Hepatocyte (in vitro differentiated cells): ENCODE data around the gene VASN. TPM values are rescaled to one million over a fixed set of nuclear protein-coding genes. Genes with fewer than 3 reads are reported as not detected.

ENCODE experiments used
- DNase-seq: peaks from one replicate; pipeline ENCODE4 v3.0.0-alpha.2; 2016; ENCODE audit warnings: low spot score
- H2AFZ ChIP-seq: fragments of 200-600 bp; sonication (generic); 2 replicates; pipeline ENCODE4 v1.6.0; 2016; ENCODE audit warnings: antibody characterized with exemption, mild to moderate bottlenecking
- H3K27ac ChIP-seq: fragments of 200-600 bp; sonication (generic); 2 replicates; pipeline ENCODE4 v1.5.1; 2016; ENCODE audit warnings: mild to moderate bottlenecking
- H3K27me3 ChIP-seq: fragments of 200-600 bp; sonication (generic); 2 replicates; pipeline ENCODE4 v1.6.1; 2016
- H3K36me3 ChIP-seq: fragments of 200-600 bp; sonication (generic); replicated peaks from 2 replicates; pipeline ENCODE4 v1.5.1; 2016; ENCODE audit warnings: low read depth; ENCODE audit not compliant: insufficient read depth
- H3K4me1 ChIP-seq: fragments of 200-600 bp; sonication (generic); 2 replicates; pipeline ENCODE4 v1.5.1; 2016; ENCODE audit warnings: mild to moderate bottlenecking, moderate library complexity; ENCODE audit not compliant: insufficient read depth
- H3K4me2 ChIP-seq: fragments of 200-600 bp; sonication (generic); 2 replicates; pipeline ENCODE4 v1.6.0; 2016
- H3K4me3 ChIP-seq: fragments of 200-600 bp; sonication (generic); 2 replicates; pipeline ENCODE4 v1.5.1; 2016; ENCODE audit warnings: mild to moderate bottlenecking
- H3K79me2 ChIP-seq: fragments of 200-600 bp; sonication (generic); 2 replicates; pipeline ENCODE4 v1.6.0; 2017; ENCODE audit warnings: mild to moderate bottlenecking
- H3K9me2 ChIP-seq: fragments of 200-600 bp; sonication (generic); replicated peaks from 2 replicates; pipeline ENCODE4 v1.6.0; 2017; ENCODE audit warnings: mild to moderate bottlenecking; ENCODE audit not compliant: insufficient read depth
- H3K9me3 ChIP-seq: fragments of 200-600 bp; sonication (generic); 2 replicates; pipeline ENCODE4 v1.5.1; 2016; ENCODE audit warnings: low read depth, mild to moderate bottlenecking
- H4K20me1 ChIP-seq: fragments of 200-600 bp; sonication (generic); 2 replicates; pipeline ENCODE4 v1.6.0; 2016; ENCODE audit warnings: mild to moderate bottlenecking; ENCODE audit not compliant: insufficient read depth, poor library complexity, severe bottlenecking
- EZH2 ChIP-seq: fragments of 200-600 bp; sonication (generic); IDR thresholded peaks from 2 replicates; pipeline ENCODE4 v1.6.1; 2016; ENCODE audit warnings: antibody characterized with exemption, mild to moderate bottlenecking, borderline replicate concordance
- EZH2phosphoT487 ChIP-seq: fragments of 200-600 bp; sonication (generic); IDR thresholded peaks from one replicate; pipeline ENCODE4 v1.6.1; 2018; ENCODE audit warnings: antibody characterized with exemption, mild to moderate bottlenecking, low read depth, moderate library complexity; ENCODE audit not compliant: unreplicated experiment, severe bottlenecking
- WGBS: methylation state at CpG from one replicate; pipeline ENCODE4 v1.1.6; 2016; ENCODE audit warnings: low lambda C conversion rate; ENCODE audit errors: missing lambda C conversion rate; 5-methylcytosine and 5-hydroxymethylcytosine counted together
- polyA plus RNA-seq: library from polyadenylated mRNA; unstranded; fragments of >200 nt; fragmentation: Nextera tagmentation; extraction: Ambion mirVana; gene quantifications from 2 replicates; pipeline ENCODE4 v1.2.1, GENCODE V29; 2016
- total RNA-seq: library from RNA; depleted of rRNA; stranded (reverse); fragments of >200 nt; gene quantifications from 2 replicates; pipeline ENCODE4 v1.2.3, GENCODE V29; 2014
- TF ChIP-seq, protein P1 (sequence below): fragments of 200-600 bp; sonication (generic); IDR thresholded peaks from 2 replicates; pipeline ENCODE4 v1.5.1; 2016; ENCODE audit warnings: antibody characterized with exemption, mild to moderate bottlenecking; ENCODE audit not compliant: poor library complexity

The VASN gene
- total and polyA plus RNA-seq, 2 experiments from 2014 or later: 12.1 to 64.2 TPM

DNA sequence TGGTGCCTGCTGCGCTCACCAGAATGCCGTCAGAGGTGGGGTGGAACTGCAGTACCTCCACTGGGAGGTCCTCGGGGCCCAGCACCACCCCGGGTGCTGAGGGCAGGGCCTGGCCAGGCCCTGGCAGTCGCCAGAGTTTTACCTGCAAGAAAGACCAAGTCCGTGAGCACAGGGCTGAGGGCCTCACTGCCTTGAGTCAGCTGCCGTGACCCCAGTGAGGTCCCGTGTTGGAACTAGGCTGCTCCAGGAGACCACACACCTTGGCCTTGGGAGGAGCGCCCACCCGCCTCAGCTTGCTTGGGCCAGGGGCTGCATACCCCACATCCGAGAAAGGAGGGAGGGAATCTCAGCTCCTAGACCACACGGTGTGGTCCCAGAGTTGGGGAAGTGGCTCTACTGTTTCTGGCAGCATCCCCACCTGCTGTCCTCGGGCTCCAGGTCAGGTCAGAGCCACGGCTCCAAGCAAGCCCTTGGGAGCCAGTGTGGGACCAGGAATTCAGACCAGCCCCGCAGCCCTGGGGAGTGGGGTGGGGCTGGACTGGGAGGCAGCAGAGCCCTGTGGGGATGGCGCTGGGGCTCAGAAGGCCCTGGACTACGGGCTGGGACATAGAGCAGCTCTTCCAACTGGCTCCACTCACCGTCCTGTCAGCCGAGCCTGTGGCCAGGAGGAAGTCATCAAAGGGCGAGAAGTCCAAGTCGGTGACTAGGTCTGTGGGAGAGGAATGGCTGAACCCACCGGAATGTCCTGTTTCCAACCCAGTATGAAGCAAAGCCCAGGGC lies 36.1 kb downstream of the VASN start:
- H3K27me3 ChIP-seq: no peaks in the 10 kb centered on the region
- no peak for TF ChIP-seq EZH2phosphoT487

DNA sequence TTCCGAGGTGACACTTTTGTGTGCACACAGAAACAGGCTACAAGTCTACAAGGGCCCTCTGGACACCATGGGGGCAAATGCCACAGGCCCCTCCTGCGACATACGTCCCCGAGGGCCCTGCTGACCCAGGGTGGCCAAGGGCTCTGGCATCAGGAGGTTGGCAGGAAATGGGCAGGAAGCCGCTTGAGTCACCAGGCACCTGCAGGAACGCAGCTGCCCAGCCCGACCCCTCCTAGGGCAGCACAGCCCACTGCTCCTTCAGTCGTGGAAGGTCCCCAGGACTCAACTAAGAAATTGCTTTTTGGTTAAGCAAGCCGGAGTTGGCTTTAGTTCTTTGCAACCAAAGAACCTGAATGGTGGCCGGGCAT lies 36.7 kb downstream of the VASN start:
- Histone ChIP-seq H3K4me2 (no peak overlapping the region), H3K4me3 (no peak overlapping the region), H4K20me1 (no peaks in the 10 kb centered on the region), H3K27me3 (no peaks in the 10 kb centered on the region), H3K79me2 (peaks cover 7% of the 10 kb centered on the region), H3K4me1 (no peaks in the 10 kb centered on the region), H3K27ac (no peak overlapping the region), H3K9me2 (no peaks in the 10 kb centered on the region), H2AFZ (no peak overlapping the region), H3K9me3 (no peaks in the 10 kb centered on the region), H3K36me3 (no peaks in the 10 kb centered on the region)
- no peak for DNase-seq
- TF ChIP-seq, protein P1, sequence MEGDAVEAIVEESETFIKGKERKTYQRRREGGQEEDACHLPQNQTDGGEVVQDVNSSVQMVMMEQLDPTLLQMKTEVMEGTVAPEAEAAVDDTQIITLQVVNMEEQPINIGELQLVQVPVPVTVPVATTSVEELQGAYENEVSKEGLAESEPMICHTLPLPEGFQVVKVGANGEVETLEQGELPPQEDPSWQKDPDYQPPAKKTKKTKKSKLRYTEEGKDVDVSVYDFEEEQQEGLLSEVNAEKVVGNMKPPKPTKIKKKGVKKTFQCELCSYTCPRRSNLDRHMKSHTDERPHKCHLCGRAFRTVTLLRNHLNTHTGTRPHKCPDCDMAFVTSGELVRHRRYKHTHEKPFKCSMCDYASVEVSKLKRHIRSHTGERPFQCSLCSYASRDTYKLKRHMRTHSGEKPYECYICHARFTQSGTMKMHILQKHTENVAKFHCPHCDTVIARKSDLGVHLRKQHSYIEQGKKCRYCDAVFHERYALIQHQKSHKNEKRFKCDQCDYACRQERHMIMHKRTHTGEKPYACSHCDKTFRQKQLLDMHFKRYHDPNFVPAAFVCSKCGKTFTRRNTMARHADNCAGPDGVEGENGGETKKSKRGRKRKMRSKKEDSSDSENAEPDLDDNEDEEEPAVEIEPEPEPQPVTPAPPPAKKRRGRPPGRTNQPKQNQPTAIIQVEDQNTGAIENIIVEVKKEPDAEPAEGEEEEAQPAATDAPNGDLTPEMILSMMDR: no peak
- TF ChIP-seq EZH2phosphoT487 (no peak), EZH2 (no peak)
- WGBS: 98% methylated on average over 10 of the region's 10 CpGs

More for the DNA sequence above, 36.1 kb downstream of the VASN start:
- no peak for DNase-seq
- Histone ChIP-seq H3K79me2 (peaks cover under 1% of the 10 kb centered on the region), H3K27ac (no peak overlapping the region), H3K4me2 (no peak overlapping the region), H3K4me3 (no peak overlapping the region), H4K20me1 (no peaks in the 10 kb centered on the region), H3K9me2 (no peaks in the 10 kb centered on the region), H3K4me1 (no peaks in the 10 kb centered on the region), H3K9me3 (no peaks in the 10 kb centered on the region), H2AFZ (no peak overlapping the region), H3K36me3 (no peaks in the 10 kb centered on the region)
- WGBS: 90% methylated on average over 22 of the region's 22 CpGs

DNA sequence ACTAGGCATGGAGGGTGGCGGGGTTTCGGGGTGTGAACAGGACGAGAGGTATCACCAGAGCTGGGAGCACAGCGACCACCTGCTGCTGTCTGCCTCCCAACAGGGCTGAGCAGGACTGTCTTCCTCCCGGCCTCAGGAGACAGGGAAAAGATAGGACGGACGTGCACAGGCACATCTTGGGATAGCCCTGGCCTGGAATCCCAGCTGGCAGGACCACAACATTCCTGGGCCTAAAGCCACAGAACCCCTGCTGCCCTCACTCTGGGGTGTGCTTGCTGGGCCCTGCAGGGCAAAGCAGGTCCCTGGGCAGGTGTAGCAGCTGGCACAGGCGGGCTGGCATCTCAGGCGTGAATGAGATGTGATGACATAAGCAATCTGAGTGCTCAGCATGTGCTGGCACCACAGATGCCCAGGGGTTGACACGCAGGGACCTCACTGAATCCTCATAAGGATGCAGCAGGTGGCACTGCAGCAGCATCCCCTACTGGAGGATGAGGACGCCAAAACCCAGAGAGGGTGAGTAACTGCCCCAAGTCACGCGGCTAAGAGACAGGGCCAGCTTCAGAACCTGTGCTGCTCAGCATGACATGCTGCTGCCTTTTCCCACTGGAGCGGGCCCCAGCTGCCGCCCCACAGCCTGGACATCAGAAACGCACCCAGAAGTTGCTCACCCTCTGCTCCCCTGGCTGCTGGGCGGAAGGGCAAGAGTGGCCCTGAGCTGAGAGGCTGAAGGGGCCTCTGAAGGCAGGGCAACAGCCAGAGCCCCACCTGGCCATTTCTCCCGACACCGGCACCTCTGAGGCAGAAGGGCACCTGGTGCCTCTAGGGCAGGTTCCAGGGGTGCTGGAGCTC lies 37.7 kb downstream of the VASN start:
- Histone ChIP-seq H3K4me3 (no peak overlapping the region), H3K79me2 (peaks cover 14% of the 10 kb centered on the region), H3K9me2 (no peaks in the 10 kb centered on the region), H3K27ac (no peak overlapping the region), H3K9me3 (no peaks in the 10 kb centered on the region), H3K36me3 (no peaks in the 10 kb centered on the region), H4K20me1 (no peaks in the 10 kb centered on the region), H3K4me2 (no peak overlapping the region), H3K27me3 (no peaks in the 10 kb centered on the region), H3K4me1 (no peaks in the 10 kb centered on the region), H2AFZ (no peak overlapping the region)
- TF ChIP-seq EZH2 (no peak), EZH2phosphoT487 (no peak)
- TF ChIP-seq, protein P1: no peak
- 91% methylated on average over 18 of the region's 19 CpGs for WGBS
- DNase-seq: no peak
